HL-60 (cell line): ENCODE data around the gene DPYSL4.

Experiments used
- DNase-seq, 2 experiments: peaks; one replicate each; pipeline ENCODE4 v3.0.0-alpha.2; 2010 to 2020; ENCODE audit warnings: low read depth in 1 of 2, low spot score in 1 of 2
- H3K27ac ChIP-seq: fragments of 250-450 bp; sonication (Bioruptor Pico); replicated peaks from 2 replicates; pipeline ENCODE4 v1.5.1; 2020; ENCODE audit warnings: mild to moderate bottlenecking, moderate library complexity
- H3K27me3 ChIP-seq: fragments of 250-450 bp; sonication (Bioruptor Pico); 2 replicates; pipeline ENCODE4 v1.5.1; 2021; ENCODE audit warnings: mild to moderate bottlenecking, moderate library complexity; ENCODE audit not compliant: insufficient read depth, poor library complexity, severe bottlenecking
- H3K4me3 ChIP-seq: replicated peaks from 2 replicates; pipeline ENCODE4 v1.5.1; 2011; ENCODE audit warnings: mild to moderate bottlenecking, control low read depth, low read length; ENCODE audit not compliant: insufficient read depth
- GABPA ChIP-seq: IDR thresholded peaks from 2 replicates; pipeline ENCODE4 v1.6.1; 2012; ENCODE audit warnings: low read depth
- POLR2AphosphoS5 ChIP-seq: IDR thresholded peaks from 2 replicates; pipeline ENCODE4 v1.6.1; 2012; ENCODE audit warnings: low read depth
- REST ChIP-seq: IDR thresholded peaks from 2 replicates; pipeline ENCODE4 v1.6.1; 2012; ENCODE audit warnings: low read depth; ENCODE audit not compliant: insufficient replicate concordance
- SPI1 ChIP-seq: IDR thresholded peaks from 2 replicates; pipeline ENCODE4 v1.6.1; 2012; ENCODE audit warnings: low read depth, mild to moderate bottlenecking, borderline replicate concordance
- TF ChIP-seq, protein P1 (sequence below): IDR thresholded peaks from one replicate; pipeline ENCODE4 v1.5.1; 2011; ENCODE audit warnings: low read length, control low read depth, inconsistent platforms; ENCODE audit not compliant: insufficient read depth

DPYSL4 gene

DNA sequence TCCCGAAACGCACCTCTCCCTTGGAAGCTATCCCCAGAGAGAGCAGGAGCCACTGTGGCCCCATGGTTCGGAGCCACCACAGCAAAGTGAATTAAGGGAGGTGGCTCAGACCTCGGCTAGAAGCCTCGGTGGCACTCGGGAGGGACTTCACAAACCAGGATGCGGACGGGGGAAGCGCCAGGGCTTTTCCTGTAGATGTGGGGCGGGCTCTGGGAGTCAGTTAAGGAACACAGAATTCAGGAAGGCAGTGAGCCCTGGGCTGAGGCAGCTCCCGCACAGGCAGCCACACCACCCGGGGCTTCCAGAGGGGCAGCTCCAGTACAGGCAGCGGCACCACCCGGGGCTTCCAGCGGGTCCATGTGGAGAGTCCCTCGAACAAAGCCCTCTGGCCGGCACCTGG is 42.7 kb upstream of the DPYSL4 start:
- Histone ChIP-seq H3K27me3 (peaks cover 2% of the 10 kb centered on the region), H3K27ac (no peak overlapping the region), H3K4me3 (no peak overlapping the region)
- no peak for DNase-seq
- TF ChIP-seq, protein P1, sequence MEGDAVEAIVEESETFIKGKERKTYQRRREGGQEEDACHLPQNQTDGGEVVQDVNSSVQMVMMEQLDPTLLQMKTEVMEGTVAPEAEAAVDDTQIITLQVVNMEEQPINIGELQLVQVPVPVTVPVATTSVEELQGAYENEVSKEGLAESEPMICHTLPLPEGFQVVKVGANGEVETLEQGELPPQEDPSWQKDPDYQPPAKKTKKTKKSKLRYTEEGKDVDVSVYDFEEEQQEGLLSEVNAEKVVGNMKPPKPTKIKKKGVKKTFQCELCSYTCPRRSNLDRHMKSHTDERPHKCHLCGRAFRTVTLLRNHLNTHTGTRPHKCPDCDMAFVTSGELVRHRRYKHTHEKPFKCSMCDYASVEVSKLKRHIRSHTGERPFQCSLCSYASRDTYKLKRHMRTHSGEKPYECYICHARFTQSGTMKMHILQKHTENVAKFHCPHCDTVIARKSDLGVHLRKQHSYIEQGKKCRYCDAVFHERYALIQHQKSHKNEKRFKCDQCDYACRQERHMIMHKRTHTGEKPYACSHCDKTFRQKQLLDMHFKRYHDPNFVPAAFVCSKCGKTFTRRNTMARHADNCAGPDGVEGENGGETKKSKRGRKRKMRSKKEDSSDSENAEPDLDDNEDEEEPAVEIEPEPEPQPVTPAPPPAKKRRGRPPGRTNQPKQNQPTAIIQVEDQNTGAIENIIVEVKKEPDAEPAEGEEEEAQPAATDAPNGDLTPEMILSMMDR = no peak
- TF ChIP-seq POLR2AphosphoS5 (no peak), GABPA (no peak), SPI1 (no peak), REST (no peak)

GRCh38 chr10:132145002-132145401 is 41.7 kb upstream of the DPYSL4 start:
- no peak for DNase-seq
- TF ChIP-seq, protein P1 = no peak
- TF ChIP-seq POLR2AphosphoS5 (no peak), SPI1 (no peak), REST (no peak), GABPA (no peak)
- no peak overlapping the region for H3K4me3 ChIP-seq
- H3K27me3 ChIP-seq = peaks cover 2% of the 10 kb centered on the region
- H3K27ac ChIP-seq = no peak overlapping the region

GRCh38 chr10:132145521-132146185 is 41.1 kb upstream of the DPYSL4 start:
- no peak overlapping the region for H3K4me3 ChIP-seq

More at GRCh38 chr10:132145521-132146185, 41.1 kb upstream of the DPYSL4 start:
- peaks cover 2% of the 10 kb centered on the region for H3K27me3 ChIP-seq
- H3K27ac ChIP-seq = no peak overlapping the region
- no peak for TF ChIP-seq GABPA
- TF ChIP-seq POLR2AphosphoS5 = no peak
- no peak for TF ChIP-seq REST
- TF ChIP-seq SPI1 = no peak
- TF ChIP-seq, protein P1 = no peak
- DNase-seq = no peak
